ENCODE measurements around the gene DRG2. TPM values are rescaled to one million over a fixed set of nuclear protein-coding genes. Genes with fewer than 3 reads are reported as not detected.

DRG2 gene, protein sequence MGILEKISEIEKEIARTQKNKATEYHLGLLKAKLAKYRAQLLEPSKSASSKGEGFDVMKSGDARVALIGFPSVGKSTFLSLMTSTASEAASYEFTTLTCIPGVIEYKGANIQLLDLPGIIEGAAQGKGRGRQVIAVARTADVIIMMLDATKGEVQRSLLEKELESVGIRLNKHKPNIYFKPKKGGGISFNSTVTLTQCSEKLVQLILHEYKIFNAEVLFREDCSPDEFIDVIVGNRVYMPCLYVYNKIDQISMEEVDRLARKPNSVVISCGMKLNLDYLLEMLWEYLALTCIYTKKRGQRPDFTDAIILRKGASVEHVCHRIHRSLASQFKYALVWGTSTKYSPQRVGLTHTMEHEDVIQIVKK
- total RNA-seq = 33.9 and 45.8 TPM in 2 replicates

DNA sequence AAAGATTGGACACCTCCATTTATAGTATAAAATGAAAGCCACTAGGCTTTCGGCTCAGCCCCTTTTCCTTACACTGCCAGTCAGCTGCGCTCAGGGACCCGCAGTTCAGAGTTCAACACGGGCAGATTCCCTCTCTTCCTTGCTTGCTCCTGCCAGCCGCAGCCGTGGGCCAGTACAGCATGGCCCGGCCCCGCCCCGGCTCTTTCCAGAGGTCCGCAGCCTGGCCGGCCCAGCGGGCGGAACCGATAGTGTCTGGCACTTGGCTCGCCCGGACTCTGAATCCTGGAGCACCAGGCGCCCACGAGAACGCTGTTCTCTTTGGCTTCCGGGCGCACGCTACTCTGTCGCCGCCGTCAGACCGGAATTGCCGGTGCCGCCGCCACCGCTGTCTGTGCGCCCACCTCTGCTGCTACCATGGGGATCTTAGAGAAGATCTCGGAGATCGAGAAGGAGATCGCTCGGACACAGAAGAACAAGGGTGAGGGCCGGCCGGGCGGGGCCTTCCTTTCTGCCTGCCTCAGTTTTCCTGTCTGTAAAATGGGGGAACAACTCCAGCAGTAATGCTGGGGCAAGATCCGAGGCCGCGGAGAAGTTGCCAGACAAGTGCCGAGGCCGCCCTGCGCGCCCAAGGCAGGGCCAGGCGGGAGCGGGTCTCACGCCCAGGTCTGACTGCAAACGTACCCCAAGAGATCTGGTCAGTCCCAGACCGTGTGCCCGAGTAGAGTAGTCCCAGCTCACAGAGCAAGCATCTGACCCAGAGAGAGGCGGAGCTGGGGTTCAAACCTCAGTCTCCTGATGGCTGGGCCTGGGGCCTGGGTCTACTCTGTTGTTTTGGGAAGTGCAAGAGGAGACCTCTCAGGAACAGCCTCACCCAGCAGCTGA lies at the start of gene DRG2:
Gene DRG2, plus strand, starts transcription at position 339 of the 882 bp plus-strand sequence. Its CDS starts 76 bp downstream, at position 415.

DNA sequence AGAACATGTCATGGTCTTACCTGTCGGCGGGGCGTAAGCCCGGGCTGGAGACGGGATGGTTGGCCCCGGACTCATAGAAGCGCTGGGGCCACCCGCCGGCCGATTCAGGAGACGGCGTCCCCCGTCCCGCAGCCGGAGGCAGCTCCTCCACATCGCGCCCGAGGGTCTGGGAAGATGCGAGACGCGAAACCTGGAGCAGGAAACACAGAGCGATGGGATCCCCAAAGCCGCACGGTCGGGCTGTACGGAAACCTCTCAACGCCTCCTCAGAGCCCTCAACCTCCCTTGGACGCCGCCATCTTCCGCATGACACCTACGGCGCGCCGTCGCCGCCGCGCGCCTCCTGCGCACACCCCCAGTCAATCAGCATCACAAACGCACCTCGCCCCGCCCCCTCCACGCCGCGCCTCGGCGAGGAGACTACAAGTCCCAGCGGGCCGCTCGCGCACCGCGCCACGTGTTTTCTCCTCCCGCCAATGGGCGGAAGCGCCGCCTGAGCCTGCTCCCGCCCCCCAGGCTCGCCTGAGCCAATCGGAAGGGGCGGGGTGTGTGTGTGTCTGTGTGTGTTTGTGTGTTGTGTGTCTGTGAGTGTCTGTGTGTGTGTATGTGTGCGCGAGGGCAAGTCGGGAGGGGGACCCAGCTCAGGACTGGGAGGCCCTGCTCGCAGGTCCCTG lies 48.8 kb upstream of the DRG2 start, which contains the start of the genes ATPAF2 and GID4:
Gene ATPAF2, minus strand, starts transcription at position 308 of the 674 bp plus-strand sequence. Its CDS starts 155 bp downstream, at position 153.
Gene GID4, plus strand, starts transcription at position 548 of the 674 bp plus-strand sequence. Its CDS starts 57 bp downstream, at position 605.

DNA sequence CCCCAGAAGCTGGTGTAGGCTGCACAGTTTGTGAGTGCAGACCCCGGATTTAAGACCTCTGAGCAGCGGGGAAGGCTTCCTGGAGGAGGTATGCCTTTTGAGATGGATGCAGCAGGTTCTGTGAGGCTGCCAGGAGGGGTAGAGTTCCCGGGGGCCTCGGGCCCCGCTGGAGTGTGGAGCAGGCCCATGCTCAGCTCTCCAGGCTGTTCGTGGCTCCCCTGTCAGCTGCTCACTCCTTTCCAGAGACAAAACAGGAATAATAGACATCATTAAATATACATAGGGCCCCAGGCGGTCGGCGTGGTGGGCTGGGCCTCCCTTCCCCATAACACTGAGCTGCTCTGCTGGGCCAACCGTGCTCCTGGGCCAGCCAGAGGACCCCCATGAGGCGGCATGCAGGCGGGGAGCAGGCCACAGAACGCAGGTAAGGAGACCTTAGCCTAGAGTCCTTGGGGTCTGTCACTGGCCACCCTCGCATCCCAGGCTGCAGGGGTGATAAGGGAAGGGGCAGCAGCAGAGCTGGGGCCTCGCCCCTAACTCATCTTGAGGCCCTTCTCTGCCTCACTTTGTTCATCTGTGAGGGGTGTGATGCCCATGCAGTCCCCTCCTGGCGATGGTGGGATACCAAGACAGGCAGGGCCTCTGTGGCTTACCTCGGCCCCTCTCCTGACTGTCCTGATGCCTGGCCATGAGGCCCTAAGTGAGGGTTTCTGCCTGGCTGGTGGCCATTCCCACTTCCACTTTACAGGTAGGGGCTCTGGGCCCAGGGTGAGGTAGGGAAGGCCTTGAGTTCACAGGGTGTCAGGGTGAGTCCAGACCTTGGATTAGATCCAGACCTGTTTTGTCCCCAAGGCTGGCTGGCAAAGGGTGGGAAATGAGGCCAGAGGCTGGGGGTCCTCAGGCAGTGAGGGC lies 20.9 kb downstream of the DRG2 start, which contains the start of gene MYO15A:
Gene MYO15A, plus strand, starts transcription at position 356 of the 912 bp plus-strand sequence. CDS start 10,045 bp downstream, outside the sequence.

Other genes starting within 250 kb of the DRG2 start
- 26.5 and 35.1 TPM in 2 replicates for gene TOM1L2, start 115.5 kb upstream of the DRG2 start, total RNA-seq
- gene DRC3, start 115.1 kb upstream of the DRG2 start, total RNA-seq = 0.66 and 0.86 TPM in 2 replicates
- gene ATPAF2, start 48.8 kb upstream of the DRG2 start, total RNA-seq = 10.7 and 14.7 TPM in 2 replicates
- 6.3 and 11.4 TPM in 2 replicates for gene GID4, start 48.5 kb upstream of the DRG2 start, total RNA-seq
- gene MYO15A, start 20.8 kb downstream of the DRG2 start, total RNA-seq = 0.44 and 0.72 TPM in 2 replicates
- gene ALKBH5, start 95.9 kb downstream of the DRG2 start, total RNA-seq = 103 and 168 TPM in 2 replicates
- gene LLGL1, start 137.7 kb downstream of the DRG2 start, total RNA-seq = 32.4 and 53.4 TPM in 2 replicates
- gene FLII, start 170.8 kb downstream of the DRG2 start, total RNA-seq = 343 and 376 TPM in 2 replicates
- 10.9 and 27.8 TPM in 2 replicates for gene MIEF2, start 172.7 kb downstream of the DRG2 start, total RNA-seq
- 39.4 and 58.7 TPM in 2 replicates for gene TOP3A, start 227.0 kb downstream of the DRG2 start, total RNA-seq
- 24.6 and 26.0 TPM in 2 replicates for gene SMCR8, start 227.3 kb downstream of the DRG2 start, total RNA-seq